OCI-LY1 (cell line): ENCODE measurements around the gene NTRK3.

Source experiments
- H2AFZ ChIP-seq: fragments of 200-600 bp; sonication (generic), shearing (Covaris generic); 2 replicates; pipeline ENCODE4 v1.6.0; 2014; ENCODE audit warnings: antibody characterized with exemption, mild to moderate bottlenecking, low read length
- H3F3A ChIP-seq: fragments of 200-600 bp; sonication (generic), shearing (Covaris generic); 2 replicates; pipeline ENCODE4 v1.6.0; 2014; ENCODE audit warnings: mild to moderate bottlenecking, antibody characterized with exemption, low read length, moderate library complexity; ENCODE audit not compliant: insufficient read depth
- H3K27ac ChIP-seq: fragments of 200-600 bp; sonication (generic); 2 replicates; pipeline ENCODE4 v1.5.1; 2014; ENCODE audit warnings: low read length, mixed run types, mild to moderate bottlenecking, low read depth; ENCODE audit not compliant: poor library complexity, severe bottlenecking
- H3K27me3 ChIP-seq: fragments of 200-600 bp; sonication (generic); 2 replicates; pipeline ENCODE4 v1.6.0; 2014; ENCODE audit warnings: antibody characterized with exemption, mild to moderate bottlenecking, low read length, moderate library complexity; ENCODE audit not compliant: insufficient read depth
- H3K36me3 ChIP-seq: fragments of 200-600 bp; sonication (generic); 2 replicates; pipeline ENCODE4 v1.6.1; 2014; ENCODE audit warnings: mild to moderate bottlenecking, antibody characterized with exemption, low read length, moderate library complexity, mixed read lengths; ENCODE audit not compliant: insufficient read depth
- H3K4me1 ChIP-seq: fragments of 200-600 bp; sonication (generic); 2 replicates; pipeline ENCODE4 v1.5.1; 2014; ENCODE audit warnings: mild to moderate bottlenecking, low read length, moderate library complexity; ENCODE audit not compliant: insufficient read depth, severe bottlenecking
- H3K4me2 ChIP-seq: fragments of 200-600 bp; sonication (generic), shearing (Covaris generic); 2 replicates; pipeline ENCODE4 v1.6.1; 2014; ENCODE audit warnings: low read length
- H3K4me3 ChIP-seq: fragments of 200-600 bp; sonication (generic); 2 replicates; pipeline ENCODE4 v1.5.1; 2014; ENCODE audit warnings: low read length, low read depth, mild to moderate bottlenecking, mixed read lengths; ENCODE audit not compliant: poor library complexity, severe bottlenecking
- H3K79me2 ChIP-seq: fragments of 200-600 bp; shearing (Covaris generic); 2 replicates; pipeline ENCODE4 v1.6.1; 2016; ENCODE audit warnings: mixed run types, low read length, mixed read lengths; ENCODE audit not compliant: insufficient read depth
- H3K9ac ChIP-seq: fragments of 200-600 bp; sonication (generic), shearing (Covaris generic); 2 replicates; pipeline ENCODE4 v1.6.1; 2014; ENCODE audit warnings: mild to moderate bottlenecking, low read length, mixed read lengths
- H3K9me2 ChIP-seq: fragments of 200-600 bp; sonication (generic), shearing (Covaris generic); 2 replicates; pipeline ENCODE4 v1.6.1; 2014; ENCODE audit warnings: low read depth, mild to moderate bottlenecking, low read length, mixed read lengths
- H3K9me3 ChIP-seq: fragments of 200-600 bp; shearing (Covaris generic); 2 replicates; pipeline ENCODE4 v1.6.1; 2014; ENCODE audit warnings: low read length, mixed read lengths
- H4K20me1 ChIP-seq: fragments of 200-600 bp; sonication (generic), shearing (Covaris generic); 2 replicates; pipeline ENCODE4 v1.6.0; 2016; ENCODE audit warnings: mild to moderate bottlenecking, low read length; ENCODE audit not compliant: insufficient read depth
- CTCF ChIP-seq: fragments of 200-600 bp; sonication (generic), shearing (Covaris generic); IDR thresholded peaks from 2 replicates; pipeline ENCODE4 v1.5.1; 2017; ENCODE audit warnings: mild to moderate bottlenecking, antibody characterized with exemption, low read length, moderate library complexity, mixed read lengths
- EZH2 ChIP-seq: fragments of 200-600 bp; sonication (generic), shearing (Covaris generic); IDR thresholded peaks from 2 replicates; pipeline ENCODE4 v1.8.0; 2017; ENCODE audit warnings: borderline replicate concordance, mixed run types, mild to moderate bottlenecking, antibody characterized with exemption, low read length, moderate library complexity, mixed read lengths

NTRK3 gene

GRCh38 chr15:88132499-88132898 is 124.0 kb downstream of the NTRK3 start:
- H4K20me1 ChIP-seq, result no peaks in the 10 kb centered on the region
- H3K9me3 ChIP-seq, result no peaks in the 10 kb centered on the region
- no peaks in the 10 kb centered on the region for H3K27me3 ChIP-seq
- no peak overlapping the region for H3K4me2 ChIP-seq
- H3K4me1 ChIP-seq, result no peaks in the 10 kb centered on the region
- H3F3A ChIP-seq, result no peaks in the 10 kb centered on the region
- H3K9ac ChIP-seq, result no peak overlapping the region
- no peaks in the 10 kb centered on the region for H3K9me2 ChIP-seq
- no peak overlapping the region for H3K4me3 ChIP-seq
- no peak for TF ChIP-seq EZH2
- no peak for TF ChIP-seq CTCF
- H3K36me3 ChIP-seq, result no peaks in the 10 kb centered on the region
- no peaks in the 10 kb centered on the region for H3K79me2 ChIP-seq
- no peak overlapping the region for H3K27ac ChIP-seq
- H2AFZ ChIP-seq, result no peak overlapping the region

GRCh38 chr15:88131937-88132336 is 124.6 kb downstream of the NTRK3 start:
- no peak overlapping the region for H3K4me2 ChIP-seq

GRCh38 chr15:88127432-88127790 is 129.1 kb downstream of the NTRK3 start:
- Histone ChIP-seq H3F3A (no peaks in the 10 kb centered on the region), H3K27me3 (no peaks in the 10 kb centered on the region)
- TF ChIP-seq EZH2, result no peak
- no peak for TF ChIP-seq CTCF

More at GRCh38 chr15:88131937-88132336, 124.6 kb downstream of the NTRK3 start:
- Histone ChIP-seq H2AFZ (no peak overlapping the region), H4K20me1 (no peaks in the 10 kb centered on the region), H3K9ac (no peak overlapping the region), H3F3A (no peaks in the 10 kb centered on the region), H3K9me2 (no peaks in the 10 kb centered on the region), H3K9me3 (no peaks in the 10 kb centered on the region), H3K79me2 (no peaks in the 10 kb centered on the region), H3K4me1 (no peaks in the 10 kb centered on the region), H3K4me3 (no peak overlapping the region), H3K27ac (no peak overlapping the region), H3K27me3 (no peaks in the 10 kb centered on the region), H3K36me3 (no peaks in the 10 kb centered on the region)
- TF ChIP-seq EZH2 (no peak), CTCF (no peak)

More at GRCh38 chr15:88127432-88127790, 129.1 kb downstream of the NTRK3 start:
- H3K4me3 ChIP-seq, result no peak overlapping the region
- no peaks in the 10 kb centered on the region for H3K4me1 ChIP-seq
- no peak overlapping the region for H3K4me2 ChIP-seq
- no peaks in the 10 kb centered on the region for H3K9me2 ChIP-seq
- no peaks in the 10 kb centered on the region for H3K79me2 ChIP-seq
- no peaks in the 10 kb centered on the region for H4K20me1 ChIP-seq
- H3K9ac ChIP-seq, result no peak overlapping the region
- H3K9me3 ChIP-seq, result no peaks in the 10 kb centered on the region
- H2AFZ ChIP-seq, result no peak overlapping the region
- no peak overlapping the region for H3K27ac ChIP-seq
- H3K36me3 ChIP-seq, result no peaks in the 10 kb centered on the region
